Esophagus squamous epithelium (tissue), 4 donors: Measurements from ENCODE around the gene MAP3K7CL.

Experiments
- POLR2A ChIP-seq, 4 donors: fragments of 450-650 bp; IDR thresholded peaks; one replicate each; pipeline ENCODE4 v1.6.1; 2017; ENCODE audit warnings: antibody characterized with exemption in 4 of 4, mild to moderate bottlenecking in 4 of 4, moderate library complexity in 3 of 4
- TF ChIP-seq, protein P1 (sequence below), 6 experiments: fragments of 450-650 bp in 4 of 6; fragments of 200-600 bp in 2 of 6; sonication (generic) in 2 of 6; IDR thresholded peaks; one replicate each; pipeline ENCODE4 v1.5.1; 2016 to 2019; ENCODE audit warnings: antibody characterized with exemption in 6 of 6, mild to moderate bottlenecking in 4 of 6, moderate library complexity in 4 of 6

DNA sequence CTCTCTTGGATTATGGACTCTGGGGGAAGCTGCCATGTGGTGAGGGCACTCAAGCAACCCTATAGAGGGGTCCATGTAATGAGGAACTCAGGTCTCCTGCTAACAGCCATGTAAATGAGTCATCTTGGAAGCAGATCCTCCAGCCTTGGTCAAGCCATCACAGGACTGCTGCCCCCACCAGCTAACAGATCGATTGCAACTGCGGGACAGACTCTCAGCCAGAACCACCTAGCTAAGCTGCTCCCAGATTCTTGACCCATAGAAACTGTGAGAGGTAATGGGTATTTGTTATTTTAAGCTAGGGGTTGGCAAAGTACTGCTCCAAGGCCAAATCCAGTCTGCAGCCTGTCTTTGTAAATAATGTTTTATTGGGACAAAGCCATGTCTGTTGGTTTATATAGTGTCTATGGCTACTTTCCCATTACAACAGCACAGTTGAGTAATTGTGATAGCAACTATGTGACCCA lies 27.6 kb upstream of the MAP3K7CL start:
- TF ChIP-seq, protein P1, sequence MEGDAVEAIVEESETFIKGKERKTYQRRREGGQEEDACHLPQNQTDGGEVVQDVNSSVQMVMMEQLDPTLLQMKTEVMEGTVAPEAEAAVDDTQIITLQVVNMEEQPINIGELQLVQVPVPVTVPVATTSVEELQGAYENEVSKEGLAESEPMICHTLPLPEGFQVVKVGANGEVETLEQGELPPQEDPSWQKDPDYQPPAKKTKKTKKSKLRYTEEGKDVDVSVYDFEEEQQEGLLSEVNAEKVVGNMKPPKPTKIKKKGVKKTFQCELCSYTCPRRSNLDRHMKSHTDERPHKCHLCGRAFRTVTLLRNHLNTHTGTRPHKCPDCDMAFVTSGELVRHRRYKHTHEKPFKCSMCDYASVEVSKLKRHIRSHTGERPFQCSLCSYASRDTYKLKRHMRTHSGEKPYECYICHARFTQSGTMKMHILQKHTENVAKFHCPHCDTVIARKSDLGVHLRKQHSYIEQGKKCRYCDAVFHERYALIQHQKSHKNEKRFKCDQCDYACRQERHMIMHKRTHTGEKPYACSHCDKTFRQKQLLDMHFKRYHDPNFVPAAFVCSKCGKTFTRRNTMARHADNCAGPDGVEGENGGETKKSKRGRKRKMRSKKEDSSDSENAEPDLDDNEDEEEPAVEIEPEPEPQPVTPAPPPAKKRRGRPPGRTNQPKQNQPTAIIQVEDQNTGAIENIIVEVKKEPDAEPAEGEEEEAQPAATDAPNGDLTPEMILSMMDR (IDR thresholded peaks at IDR 0.05) = no peak
- no peak for TF ChIP-seq POLR2A (IDR thresholded peaks at IDR 0.05)
